H9 (cell line): ENCODE data around the gene TFAP2C. TPM values are rescaled to one million over a fixed set of nuclear protein-coding genes. Genes with fewer than 3 reads are reported as not detected.

Experiments used
- DNase-seq: peaks from one replicate; pipeline ENCODE4 v3.0.0-alpha.2; 2017
- H2AFZ ChIP-seq: one replicate; pipeline ENCODE4 v1.6.1; 2013; ENCODE audit warnings: mild to moderate bottlenecking, low read length, control low read depth, moderate library complexity
- H2AK5ac ChIP-seq: 2 replicates; pipeline ENCODE4 v1.6.1; 2013; ENCODE audit warnings: low read length, control low read depth, mixed read lengths; ENCODE audit not compliant: insufficient read length
- H2BK120ac ChIP-seq: one replicate; pipeline ENCODE4 v1.6.1; 2013; ENCODE audit warnings: low read depth, mild to moderate bottlenecking, low read length, control low read depth, inconsistent platforms; ENCODE audit not compliant: poor library complexity, severe bottlenecking
- H2BK12ac ChIP-seq: 2 replicates; pipeline ENCODE4 v1.6.1; 2013; ENCODE audit warnings: low read length, control low read depth, mixed read lengths, low read depth; ENCODE audit not compliant: insufficient read length
- H2BK15ac ChIP-seq: 2 replicates; pipeline ENCODE4 v1.6.1; 2013; ENCODE audit warnings: low read depth, low read length, control low read depth
- H2BK20ac ChIP-seq: one replicate; pipeline ENCODE4 v1.6.1; 2013; ENCODE audit warnings: low read depth, mild to moderate bottlenecking, low read length, control low read depth, inconsistent platforms; ENCODE audit not compliant: poor library complexity, severe bottlenecking
- H2BK5ac ChIP-seq: 2 replicates; pipeline ENCODE4 v1.6.1; 2013; ENCODE audit warnings: low read length, control low read depth, mixed read lengths; ENCODE audit not compliant: insufficient read length
- H3K14ac ChIP-seq: 2 replicates; pipeline ENCODE4 v1.6.1; 2013; ENCODE audit warnings: low read length, control low read depth; ENCODE audit not compliant: insufficient read depth
- H3K18ac ChIP-seq: 2 replicates; pipeline ENCODE4 v1.6.1; 2013; ENCODE audit warnings: low read depth, mild to moderate bottlenecking, mixed read lengths, low read length, control low read depth; ENCODE audit not compliant: insufficient read length
- H3K23ac ChIP-seq: 2 replicates; pipeline ENCODE4 v1.6.1; 2013; ENCODE audit warnings: low read length, control low read depth, mixed read lengths, low read depth; ENCODE audit not compliant: insufficient read length
- H3K23me2 ChIP-seq: 2 replicates; pipeline ENCODE4 v1.6.1; 2013; ENCODE audit warnings: low read depth, mild to moderate bottlenecking, mixed read lengths, low read length, control low read depth; ENCODE audit not compliant: insufficient read length, poor library complexity, severe bottlenecking
- H3K27ac ChIP-seq: 2 replicates; pipeline ENCODE4 v1.5.1; 2013; ENCODE audit warnings: low read length, control low read depth, mixed read lengths, low read depth; ENCODE audit not compliant: insufficient read length
- H3K27me3 ChIP-seq: 2 replicates; pipeline ENCODE4 v1.6.1; 2013; ENCODE audit warnings: low read length, control low read depth, inconsistent platforms; ENCODE audit not compliant: insufficient read depth
- H3K4ac ChIP-seq: 2 replicates; pipeline ENCODE4 v1.6.1; 2013; ENCODE audit warnings: low read depth, mild to moderate bottlenecking, control low read depth, inconsistent platforms, low read length, moderate library complexity
- H3K4me1 ChIP-seq: 2 replicates; pipeline ENCODE4 v1.6.1; 2013; ENCODE audit warnings: low read length, control low read depth, inconsistent platforms; ENCODE audit not compliant: insufficient read depth
- H3K4me2 ChIP-seq: 2 replicates; pipeline ENCODE4 v1.6.1; 2013; ENCODE audit warnings: low read length, control low read depth, mixed read lengths; ENCODE audit not compliant: insufficient read length, insufficient read depth
- H3K56ac ChIP-seq: 2 replicates; pipeline ENCODE4 v1.6.1; 2013; ENCODE audit warnings: low read depth, mild to moderate bottlenecking, mixed read lengths, low read length, control low read depth; ENCODE audit not compliant: insufficient read length
- H3K79me1 ChIP-seq: 2 replicates; pipeline ENCODE4 v1.6.1; 2013; ENCODE audit warnings: low read depth, mild to moderate bottlenecking, moderate library complexity, low read length, control low read depth, inconsistent platforms; ENCODE audit not compliant: insufficient read depth, poor library complexity, severe bottlenecking
- H3K79me2 ChIP-seq: 2 replicates; pipeline ENCODE4 v1.6.1; 2013; ENCODE audit warnings: low read length, control low read depth, inconsistent platforms; ENCODE audit not compliant: insufficient read depth
- H3K9ac ChIP-seq: 2 replicates; pipeline ENCODE4 v1.6.1; 2013; ENCODE audit warnings: low read length, control low read depth, mixed read lengths; ENCODE audit not compliant: insufficient read length; ENCODE audit errors: extremely low read depth
- H3K9me3 ChIP-seq: one replicate; pipeline ENCODE4 v1.6.1; 2013; ENCODE audit warnings: low read depth, low read length, inconsistent platforms; ENCODE audit not compliant: control insufficient read depth
- H3T11ph ChIP-seq: one replicate; pipeline ENCODE4 v1.6.1; 2013; ENCODE audit warnings: mild to moderate bottlenecking, low read length, control low read depth, inconsistent platforms
- H4K20me1 ChIP-seq: one replicate; pipeline ENCODE4 v1.6.1; 2013; ENCODE audit not compliant: control insufficient read depth, insufficient read length, insufficient read depth
- H4K5ac ChIP-seq: 2 replicates; pipeline ENCODE4 v1.6.1; 2013; ENCODE audit warnings: low read depth, mild to moderate bottlenecking, mixed read lengths, low read length, control low read depth; ENCODE audit not compliant: insufficient read length
- H4K8ac ChIP-seq: replicated peaks from 2 replicates; pipeline ENCODE4 v1.6.1; 2013; ENCODE audit warnings: low read length, control low read depth, mixed read lengths, low read depth; ENCODE audit not compliant: insufficient read length
- H4K91ac ChIP-seq: 2 replicates; pipeline ENCODE4 v1.6.1; 2013; ENCODE audit warnings: low read depth, mild to moderate bottlenecking, moderate library complexity, mixed read lengths, low read length, control low read depth; ENCODE audit not compliant: insufficient read length
- H3K27ac Mint-ChIP-seq, 3 experiments: 2 replicates in 2 of 3; 3 replicates in 1 of 3; pipeline ENCODE4 v1.8.0; 2020 to 2021; ENCODE audit warnings: mixed read lengths in 3 of 3, mild to moderate bottlenecking in 1 of 3, moderate library complexity in 1 of 3
- H3K27me3 Mint-ChIP-seq: 2 replicates; pipeline ENCODE4 v1.8.0; 2021; ENCODE audit warnings: low read depth, mild to moderate bottlenecking, moderate library complexity, mixed read lengths
- H3K36me3 Mint-ChIP-seq, 3 experiments: 2 replicates in 2 of 3; 3 replicates in 1 of 3; pipeline ENCODE4 v1.8.0; 2020 to 2021; ENCODE audit warnings: low read depth in 3 of 3, mixed read lengths in 3 of 3; ENCODE audit not compliant: insufficient read depth in 1 of 3
- H3K4me1 Mint-ChIP-seq, 2 experiments: 2 replicates each; pipeline ENCODE4 v1.8.0; 2020; ENCODE audit warnings: mixed read lengths in 2 of 2
- H3K4me3 Mint-ChIP-seq, 2 experiments: 2 replicates in 1 of 2; 3 replicates in 1 of 2; pipeline ENCODE4 v1.8.0; 2020 to 2021; ENCODE audit warnings: mild to moderate bottlenecking in 2 of 2, mixed read lengths in 2 of 2, moderate library complexity in 1 of 2
- H3K9me3 Mint-ChIP-seq, 2 experiments: 2 replicates in 1 of 2; 3 replicates in 1 of 2; pipeline ENCODE4 v1.8.0; 2020; ENCODE audit warnings: mild to moderate bottlenecking in 2 of 2, mixed read lengths in 2 of 2, moderate library complexity in 1 of 2
- CTCF ChIP-seq: fragments of 200-600 bp; sonication (generic); conservative IDR thresholded peaks from 3 replicates; pipeline ENCODE4 v1.8.0; 2021; ENCODE audit warnings: antibody characterized with exemption, mild to moderate bottlenecking
- WGBS: extraction: QIAGEN DNeasy Blood & Tissue Kit; methylation state at CpG from one replicate; pipeline ENCODE4 v1.1.7; 2013; ENCODE audit warnings: missing lambda C conversion rate, low lambda C conversion rate, mixed read lengths; ENCODE audit not compliant: insufficient read length; ENCODE audit errors: extremely low coverage; 5-methylcytosine and 5-hydroxymethylcytosine counted together
- total RNA-seq: library from RNA; stranded (reverse); gene quantifications from 2 replicates; pipeline ENCODE4 v1.2.1, GENCODE V29; 2021

TFAP2C gene
- total RNA-seq, 1 experiment from 2014 or later, result 24.3 TPM

DNA sequence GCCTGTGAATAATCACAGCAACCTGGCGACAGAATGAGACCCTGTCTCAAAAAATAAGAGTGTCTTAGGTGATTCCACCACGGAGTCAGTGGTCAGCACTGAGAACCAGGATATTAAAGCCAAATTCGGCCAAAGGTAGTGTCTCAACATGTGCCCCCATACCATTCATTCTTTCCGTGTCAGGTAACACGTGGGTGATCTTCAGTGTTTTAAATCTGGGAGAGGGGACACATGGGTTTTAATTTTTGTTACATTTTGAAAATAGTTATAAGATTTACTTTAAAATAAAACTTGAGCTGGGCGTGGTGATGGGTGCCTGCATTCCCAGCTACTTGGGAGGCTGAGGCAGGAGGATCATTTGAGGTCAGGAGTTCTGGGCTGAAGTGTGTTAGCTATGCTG, 59.0 kb downstream of the TFAP2C start:
- H3K27ac ChIP-seq, result no peak overlapping the region
- no peak overlapping the region for H2BK5ac ChIP-seq
- H2BK120ac ChIP-seq, result no peak overlapping the region
- peaks cover 3% of the 10 kb centered on the region; the same call in 1 of the 2 replicates for H3K27me3 Mint-ChIP-seq
- H2AK5ac ChIP-seq, result no peak overlapping the region
- no peak overlapping the region for H3K56ac ChIP-seq
- no peak overlapping the region for H3K4me3 Mint-ChIP-seq
- H2BK12ac ChIP-seq, result no peak overlapping the region
- peaks cover 24 to 34% of the 10 kb centered on the region in 2 experiments for H3K4me1 Mint-ChIP-seq
- no peaks in the 10 kb centered on the region for H3K9me3 ChIP-seq
- no peak overlapping the region for H4K5ac ChIP-seq
- no peak for DNase-seq
- H3K4me2 ChIP-seq, result no peak overlapping the region
- no peak overlapping the region for H4K8ac ChIP-seq
- H3K79me2 ChIP-seq, result no peaks in the 10 kb centered on the region
- no CpG with 5 or more reads among the region's 6 CpGs for WGBS
- no peak overlapping the region for H3K18ac ChIP-seq
- TF ChIP-seq CTCF, result no peak
- H4K91ac ChIP-seq, result no peak overlapping the region
- no peaks in the 10 kb centered on the region for H4K20me1 ChIP-seq
- no peak overlapping the region for H3T11ph ChIP-seq
- H3K79me1 ChIP-seq, result no peaks in the 10 kb centered on the region
- H3K9ac ChIP-seq, result no peak overlapping the region
- H2BK20ac ChIP-seq, result no peak overlapping the region
- H3K27me3 ChIP-seq, result peaks cover 3% of the 10 kb centered on the region; the same call in 1 of the 2 replicates
- H3K23ac ChIP-seq, result no peak overlapping the region
- no peak overlapping the region for H3K14ac ChIP-seq
- H3K4ac ChIP-seq, result no peak overlapping the region
- H3K9me3 Mint-ChIP-seq, result peaks cover 0 to under 1% of the 10 kb centered on the region in 2 experiments; a peak in 3 of 5 replicates
- no peaks in the 10 kb centered on the region for H3K36me3 Mint-ChIP-seq
- no peak overlapping the region for H2AFZ ChIP-seq
- H2BK15ac ChIP-seq, result no peak overlapping the region
- H3K4me1 ChIP-seq, result peaks cover 8% of the 10 kb centered on the region; the same call in 1 of the 2 replicates
- no peaks in the 10 kb centered on the region for H3K23me2 ChIP-seq
- peak overlapping the region in 1 of 3 experiments; percentile 48; a peak in 1 of 7 replicates for H3K27ac Mint-ChIP-seq

Other genes starting within 250 kb of the TFAP2C start
- 81.9 and 86.8 TPM in 2 replicates for gene AURKA, start 237.1 kb upstream of the TFAP2C start, total RNA-seq
- gene CSTF1, start 236.7 kb upstream of the TFAP2C start, total RNA-seq, result 71.7 and 72.9 TPM in 2 replicates
- gene CASS4, start 217.0 kb upstream of the TFAP2C start, total RNA-seq, result not detected in 2 replicates
- 57.2 and 62.6 TPM in 2 replicates for gene RTF2, start 160.7 kb upstream of the TFAP2C start, total RNA-seq
- gene FAM209A, start 104.6 kb upstream of the TFAP2C start, total RNA-seq, result 0.24 TPM in 1 of 2 replicates, not detected in the other
- gene FAM209B, start 96.1 kb upstream of the TFAP2C start, total RNA-seq, result 0.33 and 0.92 TPM in 2 replicates